K562 (cell line): ENCODE measurements around the gene ART4. TPM values are rescaled to one million over a fixed set of nuclear protein-coding genes. Genes with fewer than 3 reads are reported as not detected.

Experiments
- ATAC-seq: fragments of 200-7000 bp; cut with Tn5 transposase; 3 replicates; pipeline ENCODE4 v1.9.1; 2020; ENCODE audit warnings: moderate library complexity
- BruUV-seq: library from RNA; stranded (reverse); fragments of 400-500 nt; replicated peaks from 2 replicates; lab custom pipeline; 2021; lab: Mats Ljungman, UMichigan
- CTCF ChIA-PET: fragments of 300-600 bp; formaldehyde crosslinking; extraction: SDS; loops from one replicate; lab custom pipeline; 2021; ENCODE audit warnings: low intra/inter-chr PET ratio; lab: Yijun Ruan, JAX
- POLR2A ChIA-PET: fragments of 300-600, 350-650 bp; sonication (Branson Sonifier 250); formaldehyde crosslinking; extraction: SDS; loops from one replicate; lab custom pipeline; 2021; ENCODE audit warnings: antibody characterized with exemption, inconsistent platforms; lab: Yijun Ruan, JAX
- DNase-seq, 4 experiments: peaks; one replicate each; pipeline versions ENCODE4 v3.0.0 to v3.0.0-alpha.2; 2011 to 2018; ENCODE audit warnings: low spot score in 3 of 4, mixed read lengths in 3 of 4; ENCODE audit errors: extremely low read depth in 1 of 4
- FAIRE-seq: peaks from 2 replicates; lab custom pipeline; 2011; peaks lifted over from hg19 to GRCh38; lab: Jason Lieb, UNC
- H2AFZ ChIP-seq: 2 replicates; pipeline ENCODE4 v1.6.0; 2011; ENCODE audit warnings: low read depth, low read length, control low read depth, inconsistent platforms
- H3K27ac ChIP-seq: fragments of 200-600 bp; 3 replicates; pipeline ENCODE4 v1.8.0; 2011; ENCODE audit warnings: low read depth, mild to moderate bottlenecking, control low read depth, inconsistent platforms, low read length, moderate library complexity, mixed read lengths; ENCODE audit errors: extremely low read depth
- H3K27me3 ChIP-seq, 2 experiments: fragments of 300-600 bp in 1 of 2; 2 replicates in 1 of 2; 3 replicates in 1 of 2; pipeline versions ENCODE4 v1.6.0 to v1.8.0; 2011; ENCODE audit warnings: inconsistent platforms in 2 of 2, low read length in 2 of 2, mild to moderate bottlenecking in 1 of 2, mixed read lengths in 1 of 2, moderate library complexity in 1 of 2; ENCODE audit not compliant: control insufficient read depth in 2 of 2, insufficient read depth in 2 of 2
- H3K36me3 ChIP-seq: fragments of 300-600 bp; 3 replicates; pipeline ENCODE4 v1.8.0; 2011; ENCODE audit warnings: mild to moderate bottlenecking, low read length, inconsistent platforms; ENCODE audit not compliant: control insufficient read depth, insufficient read depth
- H3K4me1 ChIP-seq, 2 experiments: fragments of 200-600 bp in 1 of 2; replicated peaks in 1 of 2; 2 replicates in 1 of 2; 3 replicates in 1 of 2; pipeline versions ENCODE4 v1.5.1 to v1.8.0; 2011; ENCODE audit warnings: inconsistent platforms in 2 of 2, low read length in 2 of 2, mild to moderate bottlenecking in 1 of 2, mixed read lengths in 1 of 2, moderate library complexity in 1 of 2; ENCODE audit not compliant: control insufficient read depth in 2 of 2, insufficient read depth in 2 of 2
- H3K4me2 ChIP-seq: 2 replicates; pipeline ENCODE4 v1.6.1; 2011; ENCODE audit warnings: low read length, control low read depth, inconsistent platforms, mixed read lengths; ENCODE audit not compliant: insufficient read depth
- H3K4me3 ChIP-seq: fragments of 200-600 bp; sonication (generic), shearing (Covaris generic); 2 replicates; pipeline ENCODE4 v1.5.1; 2016; ENCODE audit warnings: control low read depth, inconsistent platforms
- H3K79me2 ChIP-seq: fragments of 200-600 bp; 3 replicates; pipeline ENCODE4 v1.8.0; 2011; ENCODE audit warnings: low read length, inconsistent platforms; ENCODE audit not compliant: control insufficient read depth, insufficient read depth
- H3K9ac ChIP-seq, 2 experiments: 2 replicates each; pipeline versions ENCODE4 v1.6.0 to v1.6.1; 2011; ENCODE audit warnings: low read depth in 2 of 2, low read length in 2 of 2, control low read depth in 1 of 2, inconsistent platforms in 1 of 2, mild to moderate bottlenecking in 1 of 2, mixed read lengths in 1 of 2; ENCODE audit not compliant: insufficient read depth in 1 of 2
- H3K9me1 ChIP-seq: one replicate; pipeline ENCODE4 v1.6.0; 2011; ENCODE audit warnings: inconsistent platforms, mild to moderate bottlenecking, low read length, moderate library complexity; ENCODE audit not compliant: control insufficient read depth, insufficient read depth
- H3K9me3 ChIP-seq: replicated peaks from 2 replicates; pipeline ENCODE4 v1.5.1; 2011; ENCODE audit warnings: low read depth, low read length, inconsistent platforms; ENCODE audit not compliant: control insufficient read depth, insufficient read depth
- H4K20me1 ChIP-seq: replicated peaks from 2 replicates; pipeline ENCODE4 v1.6.1; 2011; ENCODE audit warnings: low read length, inconsistent platforms, mixed read lengths; ENCODE audit not compliant: control insufficient read depth, insufficient read depth
- CBX8 ChIP-seq: fragments of 200-600 bp; sonication (generic); IDR thresholded peaks from 2 replicates; pipeline ENCODE4 v1.6.1; 2012; ENCODE audit warnings: borderline replicate concordance, mixed run types, low read depth, mild to moderate bottlenecking, moderate library complexity, mixed read lengths, low read length, control low read depth, inconsistent platforms; ENCODE audit not compliant: poor library complexity, severe bottlenecking; ENCODE audit errors: extremely low read depth
- FOXA1 ChIP-seq: fragments of 450-650 bp; IDR thresholded peaks from 2 replicates; pipeline ENCODE4 v1.6.1; 2016; ENCODE audit warnings: mild to moderate bottlenecking, borderline replicate concordance
- JUNB ChIP-seq: fragments of 450-650 bp; formaldehyde crosslinking; conservative IDR thresholded peaks from 2 replicates; pipeline ENCODE4 v1.4.0; 2020; ENCODE audit warnings: mild to moderate bottlenecking
- KDM1A ChIP-seq, 2 experiments: fragments of 450-650 bp; IDR thresholded peaks; 2 replicates each; pipeline ENCODE4 v1.6.1; 2016; ENCODE audit warnings: mild to moderate bottlenecking in 2 of 2
- RB1 ChIP-seq: fragments of 450-650 bp; IDR thresholded peaks from 2 replicates; pipeline ENCODE4 v1.6.1; 2017; ENCODE audit warnings: low read depth, mild to moderate bottlenecking
- SAP30 ChIP-seq: fragments of 200-600 bp; sonication (generic); IDR thresholded peaks from 2 replicates; pipeline ENCODE4 v1.6.1; 2012; ENCODE audit warnings: borderline replicate concordance, low read depth, mild to moderate bottlenecking, moderate library complexity, low read length, control low read depth, inconsistent platforms; ENCODE audit not compliant: insufficient read depth, poor library complexity, severe bottlenecking
- SRF ChIP-seq, 2 experiments: fragments of 250-450, 450-650 bp in 1 of 2; sonication (Bioruptor Pico) in 1 of 2; sonication (generic) in 1 of 2; formaldehyde crosslinking; IDR thresholded peaks; 2 replicates each; pipeline versions ENCODE4 v1.5.0 to v1.5.1; 2020 to 2022; ENCODE audit warnings: mild to moderate bottlenecking in 1 of 2, missing genetic modification reagents in 1 of 2
- TRIM24 ChIP-seq, 2 experiments: fragments of 450-650 bp; IDR thresholded peaks; 2 replicates each; pipeline ENCODE4 v1.6.1; 2016
- ZBTB43 ChIP-seq: sonication (generic); formaldehyde crosslinking; IDR thresholded peaks from 2 replicates; pipeline ENCODE4 v1.8.0; 2023; ENCODE audit warnings: mild to moderate bottlenecking, missing genetic modification reagents
- ZNF232 ChIP-seq: sonication (generic); formaldehyde crosslinking; IDR thresholded peaks from 2 replicates; pipeline ENCODE4 v1.8.0; 2022; ENCODE audit warnings: mild to moderate bottlenecking, missing genetic modification reagents
- ZNF318 ChIP-seq, 2 experiments: fragments of 450-650 bp; IDR thresholded peaks; 2 replicates each; pipeline ENCODE4 v1.6.1; 2016; ENCODE audit warnings: mild to moderate bottlenecking in 2 of 2, borderline replicate concordance in 1 of 2, low read depth in 1 of 2, moderate library complexity in 1 of 2
- WGBS: fragments of 100-300 bp; shearing (Covaris generic); methylation state at CpG from one replicate; pipeline ENCODE4 v1.1.6; 2016; ENCODE audit warnings: low coverage, mixed read lengths; ENCODE audit not compliant: insufficient coverage; ENCODE audit errors: missing lambda C conversion rate; 5-methylcytosine and 5-hydroxymethylcytosine counted together
- in situ Hi-C: fragments of 300-500 bp; cut with MboI; formaldehyde crosslinking; loops from 4 replicates; pipeline ENCODE4 v1.15.0; 2018; ENCODE audit warnings: inconsistent platforms, mixed read lengths
- intact Hi-C: fragments of 100-400 bp; cut with micrococcal nuclease; formaldehyde crosslinking; loops from 2 replicates; pipeline ENCODE4 v1.14.2; 2022
- polyA plus RNA-seq, 8 experiments: library from polyadenylated mRNA; depleted of rRNA in 4 of 8; stranded (reverse) in 5 of 8; unstranded in 3 of 8; fragments of >200 nt; fragmentation: Nextera tagmentation in 2 of 8; fragmentation: Illumina TruSeq in 1 of 8; extraction: Ambion mirVana in 2 of 8; extraction: Trizol in 1 of 8; gene quantifications; 2 replicates each; pipeline versions ENCODE4 v1.2.1 to v1.2.3, GENCODE V29; 2011 to 2014; ENCODE audit warnings: inconsistent platforms in 1 of 8, missing spikeins in 1 of 8
- total RNA-seq, 7 experiments: library from RNA; depleted of rRNA in 6 of 7; stranded (reverse); fragments of >200 nt in 6 of 7; fragmentation: Illumina TruSeq in 2 of 7; extraction: Trizol in 2 of 7; gene quantifications; 2 replicates each; pipeline versions ENCODE4 v1.2.1 to v1.2.3, GENCODE V29; 2011 to 2021; ENCODE audit warnings: low replicate concordance in 1 of 7

Gene ART4
- total and polyA plus RNA-seq, 9 of the 15 experiments (the other 6 are each of a cell fraction or from before 2014, with no cell fraction given), result 0.07 TPM; not detected in 8

- TF ChIP-seq CBX8, result no peak
- TF ChIP-seq FOXA1, result no peak
- TF ChIP-seq TRIM24 (IDR thresholded peaks at IDR 0.05), result no peak
- TF ChIP-seq JUNB (CRISPR knock-in tag), result no peak
- TF ChIP-seq ZBTB43 (CRISPR knock-in tag), result no peak
Measured at GRCh38 chr12:14854586-14855183, 11.4 kb upstream of the ART4 start (continued).

GRCh38 chr12:14853961-14854360 is 10.6 kb upstream of the ART4 start:
- Histone ChIP-seq H3K4me1 (no peaks in the 10 kb centered on the region), H3K9me1 (no peaks in the 10 kb centered on the region), H2AFZ (no peak overlapping the region), H3K4me2 (no peak overlapping the region), H3K4me3 (no peak overlapping the region), H4K20me1 (no peaks in the 10 kb centered on the region), H3K9me3 (no peaks in the 10 kb centered on the region), H3K9ac (no peak overlapping the region), H3K27ac (no peak overlapping the region), H3K27me3 (no peaks in the 10 kb centered on the region), H3K79me2 (no peaks in the 10 kb centered on the region), H3K36me3 (no peaks in the 10 kb centered on the region)
- DNase-seq (no peak), FAIRE-seq (no peak), ATAC-seq (no peak)
- no TSS peak for BruUV-seq
- intact Hi-C loops (no loop called here), in situ Hi-C loops (no loop called here)
- ChIA-PET CTCF (no interaction called here), POLR2A (interaction anchor here (0.8 to 1.3 kb wide), 2 partner anchors 20 to 47 kb away, joined by 3 read pairs; no protein-coding TSS in a partner anchor)
- 0% methylated on average over 3 of the region's 3 CpGs for whole genome bisulfite sequencing
- TF ChIP-seq KDM1A (IDR thresholded peaks at IDR 0.05) (no peak), ZNF232 (CRISPR knock-in tag) (no peak), SAP30 (no peak), SRF (CRISPR knock-in tag; IDR thresholded peaks at IDR 0.05) (no peak), ZNF318 (IDR thresholded peaks at IDR 0.05; ENCODE audit: borderline replicate concordance in 1 of 2, low read depth in 1 of 2) (no peak), RB1 (no peak)
